Measurements from ENCODE around the gene INTS3.

- TF ChIP-seq CTCF (conservative IDR thresholded peaks at IDR 0.05; ENCODE audit: low read length): no peak
- TF ChIP-seq EZH2phosphoT487 (IDR thresholded peaks at IDR 0.05; ENCODE audit: borderline replicate concordance): no peak
Observed at GRCh38 chr1:153799016-153799415, 71.2 kb downstream of the INTS3 start.
